Nephron (organoid): ENCODE data around the gene VPS8.
A peak's percentile ranks its signal among the peaks of the same experiment; 100 is the strongest.
"Not testable (repeated sequence)": the region's sequence is repeated elsewhere in the genome, so short reads cannot be mapped to it uniquely, and the experiment has no call there.

Source experiments
- H3K27ac Mint-ChIP-seq, 3 experiments: 2 replicates each; pipeline ENCODE4 v1.8.0; 2020; ENCODE audit warnings: mixed read lengths in 3 of 3, mild to moderate bottlenecking in 2 of 3, moderate library complexity in 1 of 3
- H3K27me3 Mint-ChIP-seq: 2 replicates; pipeline ENCODE4 v1.8.0; 2021; ENCODE audit warnings: low read depth, mild to moderate bottlenecking, moderate library complexity, mixed read lengths
- H3K36me3 Mint-ChIP-seq: 2 replicates; pipeline ENCODE4 v1.8.0; 2020; ENCODE audit warnings: low read depth, mixed read lengths
- H3K4me1 Mint-ChIP-seq: 2 replicates; pipeline ENCODE4 v1.8.0; 2020; ENCODE audit warnings: mixed read lengths
- H3K4me3 Mint-ChIP-seq, 3 experiments: 2 replicates each; pipeline ENCODE4 v1.8.0; 2020; ENCODE audit warnings: mild to moderate bottlenecking in 3 of 3, mixed read lengths in 3 of 3, moderate library complexity in 2 of 3
- H3K9me3 Mint-ChIP-seq: 2 replicates; pipeline ENCODE4 v1.8.0; 2020; ENCODE audit warnings: mixed read lengths
- CTCF ChIP-seq, 3 experiments: fragments of 200-600 bp; sonication (generic); IDR thresholded peaks; one replicate each; pipeline ENCODE4 v1.5.0; 2021; ENCODE audit warnings: antibody characterized with exemption in 3 of 3; ENCODE audit not compliant: unreplicated experiment in 3 of 3

Gene VPS8

GRCh38 chr3:184899953-184900595, 88.1 kb downstream of the VPS8 start:
- Mint-ChIP-seq H3K27me3 (no peaks in the 10 kb centered on the region), H3K9me3 (peaks cover 14% of the 10 kb centered on the region)

GRCh38 chr3:184907031-184907430, 95.1 kb downstream of the VPS8 start:
- peaks cover 21% of the 10 kb centered on the region for H3K9me3 Mint-ChIP-seq
- H3K27me3 Mint-ChIP-seq, H3K4me3 Mint-ChIP-seq: not testable (repeated sequence)
- H3K4me1 Mint-ChIP-seq, result peaks cover 45% of the 10 kb centered on the region
- H3K27ac Mint-ChIP-seq, result peak overlapping the region in 2 of 3 experiments; percentile 79 to 83
- peaks cover 53% of the 10 kb centered on the region for H3K36me3 Mint-ChIP-seq

More at GRCh38 chr3:184899953-184900595, 88.1 kb downstream of the VPS8 start:
- Mint-ChIP-seq H3K4me1 (no peaks in the 10 kb centered on the region), H3K27ac (no peak overlapping the region), H3K4me3 (no peak overlapping the region), H3K36me3 (peaks cover 40% of the 10 kb centered on the region)
- TF ChIP-seq CTCF (IDR thresholded peaks at IDR 0.05; ENCODE audit: unreplicated experiment in 3 of 3), result no peak

GRCh38 chr3:184907681-184908649, 96.0 kb downstream of the VPS8 start:
- Mint-ChIP-seq H3K36me3 (peaks cover 51% of the 10 kb centered on the region), H3K27me3 (no peaks in the 10 kb centered on the region), H3K27ac (peak overlapping the region; percentile 74 to 88 (median 83)), H3K4me3 (no peak overlapping the region), H3K9me3 (peaks cover 20% of the 10 kb centered on the region), H3K4me1 (peaks cover 48% of the 10 kb centered on the region)
- TF ChIP-seq CTCF (IDR thresholded peaks at IDR 0.05; ENCODE audit: unreplicated experiment in 3 of 3), result no peak

- H3K27ac Mint-ChIP-seq, result peak overlapping the region; percentile 58 to 88 (median 83)
- no peak overlapping the region for H3K4me3 Mint-ChIP-seq
- H3K27me3 Mint-ChIP-seq, result no peaks in the 10 kb centered on the region
- TF ChIP-seq CTCF (IDR thresholded peaks at IDR 0.05; ENCODE audit: unreplicated experiment in 3 of 3), result no peak
- peaks cover 48% of the 10 kb centered on the region for H3K4me1 Mint-ChIP-seq
- H3K36me3 Mint-ChIP-seq, result peaks cover 44% of the 10 kb centered on the region
- peaks cover 17% of the 10 kb centered on the region for H3K9me3 Mint-ChIP-seq
Measured at GRCh38 chr3:184908859-184909258, 96.9 kb downstream of the VPS8 start.

GRCh38 chr3:184910664-184911063, 98.7 kb downstream of the VPS8 start:
- Mint-ChIP-seq H3K9me3 (peaks cover 2% of the 10 kb centered on the region), H3K4me3 (no peak overlapping the region), H3K27me3 (no peaks in the 10 kb centered on the region), H3K36me3 (peaks cover 36% of the 10 kb centered on the region), H3K27ac (peak overlapping the region; percentile 17 to 88 (median 76)), H3K4me1 (peaks cover 48% of the 10 kb centered on the region)
- no peak for TF ChIP-seq CTCF (IDR thresholded peaks at IDR 0.05; ENCODE audit: unreplicated experiment in 3 of 3)

GRCh38 chr3:184911570-184911969, 99.6 kb downstream of the VPS8 start:
- no peaks in the 10 kb centered on the region for H3K27me3 Mint-ChIP-seq
- H3K36me3 Mint-ChIP-seq, result peaks cover 38% of the 10 kb centered on the region
- no peak for TF ChIP-seq CTCF (IDR thresholded peaks at IDR 0.05; ENCODE audit: unreplicated experiment in 3 of 3)
- no peak overlapping the region for H3K4me3 Mint-ChIP-seq
- peaks cover 45% of the 10 kb centered on the region for H3K4me1 Mint-ChIP-seq
- peak overlapping the region; percentile 59 to 88 (median 76) for H3K27ac Mint-ChIP-seq
- peaks cover 2% of the 10 kb centered on the region for H3K9me3 Mint-ChIP-seq
